Measurements from ENCODE around the gene LRIG1. TPM values are rescaled to one million over a fixed set of nuclear protein-coding genes. Genes with fewer than 3 reads are reported as not detected.

Gene LRIG1
- total RNA-seq, 1 experiment from 2014 or later: 5.3 TPM

GRCh38 chr3:66386011-66386924 is 114.6 kb downstream of the LRIG1 start:
- no TSS peak for BruUV-seq (replicated peaks)
- intact Hi-C loops (cut with micrococcal nuclease; ENCODE audit: unreplicated experiment) (no loop called here), in situ Hi-C loops (cut with HindIII; ENCODE audit: low pct_unique_long_range_greater_than_20kb, low sequenced_read_pairs) (no loop called here)
- Histone ChIP-seq H3K4me1 (ENCODE audit: control insufficient read depth, insufficient read depth, low read length) (no peaks in the 10 kb centered on the region), H3K4me3 (ENCODE audit: low read depth in 2 of 2, low read length in 2 of 2) (no peak overlapping the region), H3K36me3 (ENCODE audit: control insufficient read depth, insufficient read depth, low read length) (no peaks in the 10 kb centered on the region), H3K27me3 (ENCODE audit: control insufficient read depth, insufficient read depth, low read length) (no peaks in the 10 kb centered on the region), H3K27ac (ENCODE audit: low read length) (no peak overlapping the region), H3K9me3 (ENCODE audit: control insufficient read depth, insufficient read depth, low read depth, low read length) (no peaks in the 10 kb centered on the region)
- ATAC-seq (no peak), DNase-seq (ENCODE audit: low read depth, low spot score) (no peak)
- TF ChIP-seq POLR2AphosphoS5 (IDR thresholded peaks at IDR 0.05; ENCODE audit: low read depth, low read length) (no peak), CTCF (IDR thresholded peaks at IDR 0.05) (no peak), SIN3A (IDR thresholded peaks at IDR 0.05; ENCODE audit: borderline replicate concordance, insufficient read depth, low read depth, low read length) (no peak), TCF7L2 (IDR thresholded peaks at IDR 0.05; ENCODE audit: low read depth, low read length) (no peak), REST (IDR thresholded peaks at IDR 0.05; ENCODE audit: insufficient read depth in 1 of 2, low read depth in 2 of 2, low read length in 1 of 2) (no peak)
- ChIA-PET POLR2A (no interaction called here), CTCF (no interaction called here)

- intact Hi-C loops (cut with micrococcal nuclease; ENCODE audit: unreplicated experiment): no loop called here
- ATAC-seq (no peak), DNase-seq (ENCODE audit: low read depth, low spot score) (no peak)
- ChIA-PET POLR2A (no interaction called here), CTCF (no interaction called here)
- Histone ChIP-seq H3K36me3 (ENCODE audit: control insufficient read depth, insufficient read depth, low read length) (no peaks in the 10 kb centered on the region), H3K4me1 (ENCODE audit: control insufficient read depth, insufficient read depth, low read length) (no peaks in the 10 kb centered on the region), H3K4me3 (ENCODE audit: low read depth in 2 of 2, low read length in 2 of 2) (no peak overlapping the region), H3K27ac (ENCODE audit: low read length) (no peak overlapping the region), H3K27me3 (ENCODE audit: control insufficient read depth, insufficient read depth, low read length) (no peaks in the 10 kb centered on the region), H3K9me3 (ENCODE audit: control insufficient read depth, insufficient read depth, low read depth, low read length) (no peaks in the 10 kb centered on the region)
- in situ Hi-C loops (cut with HindIII; ENCODE audit: low pct_unique_long_range_greater_than_20kb, low sequenced_read_pairs): no loop called here
- BruUV-seq (replicated peaks): no TSS peak
- no peak for TF ChIP-seq POLR2AphosphoS5 (IDR thresholded peaks at IDR 0.05; ENCODE audit: low read depth, low read length)
- TF ChIP-seq SIN3A (IDR thresholded peaks at IDR 0.05; ENCODE audit: borderline replicate concordance, insufficient read depth, low read depth, low read length): no peak
- TF ChIP-seq CTCF (IDR thresholded peaks at IDR 0.05): no peak
- no peak for TF ChIP-seq TCF7L2 (IDR thresholded peaks at IDR 0.05; ENCODE audit: low read depth, low read length)
- no peak for TF ChIP-seq REST (IDR thresholded peaks at IDR 0.05; ENCODE audit: insufficient read depth in 1 of 2, low read depth in 2 of 2, low read length in 1 of 2)
These were observed 115.8 kb downstream of the LRIG1 start for GRCh38 chr3:66385066-66385465.

All from Panc1 (cell line).